Esophagus squamous epithelium (tissue), 5 donors: ENCODE results near the gene TMEM9. TPM values are rescaled to one million over a fixed set of nuclear protein-coding genes. Genes with fewer than 3 reads are reported as not detected.

Experiments
- DNase-seq: peaks from one replicate; lab custom pipeline; 2025; lab: John Stamatoyannopoulos, UW
- H3K27ac ChIP-seq, 4 donors: fragments of 200-600 bp; sonication (generic); one replicate each; pipeline ENCODE4 v1.5.1; 2016 to 2019; ENCODE audit warnings: mild to moderate bottlenecking in 1 of 4
- H3K27me3 ChIP-seq, 4 donors: fragments of 200-600 bp; sonication (generic); 1 replicate in 3 of 4; 2 replicates in 1 of 4; pipeline versions ENCODE4 v1.5.1 to v1.6.0; 2017 to 2021; ENCODE audit warnings: antibody characterized with exemption in 1 of 4
- H3K36me3 ChIP-seq, 3 donors: fragments of 200-600 bp; sonication (generic); one replicate each; pipeline ENCODE4 v1.5.1; 2016 to 2019
- H3K4me1 ChIP-seq, 3 donors: fragments of 200-600 bp; sonication (generic); one replicate each; pipeline ENCODE4 v1.5.1; 2017 to 2019
- H3K4me3 ChIP-seq, 4 donors: fragments of 200-600 bp; sonication (generic); 1 replicate in 3 of 4; 2 replicates in 1 of 4; pipeline ENCODE4 v1.5.1; 2016 to 2019; ENCODE audit warnings: mild to moderate bottlenecking in 2 of 4, moderate library complexity in 1 of 4
- H3K9me3 ChIP-seq, 3 donors: fragments of 200-600 bp; sonication (generic); one replicate each; pipeline ENCODE4 v1.5.1; 2016 to 2019
- CTCF ChIP-seq, 6 experiments: fragments of 450-650 bp in 4 of 6; fragments of 200-600 bp in 2 of 6; sonication (generic) in 2 of 6; IDR thresholded peaks; one replicate each; pipeline ENCODE4 v1.5.1; 2016 to 2019; ENCODE audit warnings: antibody characterized with exemption in 6 of 6, mild to moderate bottlenecking in 4 of 6, moderate library complexity in 4 of 6
- POLR2A ChIP-seq, 4 donors: fragments of 450-650 bp; IDR thresholded peaks; one replicate each; pipeline ENCODE4 v1.6.1; 2017; ENCODE audit warnings: antibody characterized with exemption in 4 of 4, mild to moderate bottlenecking in 4 of 4, moderate library complexity in 3 of 4
- WGBS, 2 donors: methylation state at CpG; one replicate each; pipeline ENCODE4 v1.1.5; 2018; 5-methylcytosine and 5-hydroxymethylcytosine counted together
- intact Hi-C: fragments of 100-400 bp; cut with DNase I; formaldehyde crosslinking; loops from one replicate; pipeline ENCODE4 v1.15.0; 2022
- total RNA-seq, 4 donors: library from RNA; depleted of rRNA; stranded (reverse); fragments of >200 nt; gene quantifications; one replicate each; pipeline ENCODE4 v1.1.0, GENCODE V29; 2016
- donor health status: DM: yes; HTN: yes; CAD: no.

The TMEM9 gene
- total RNA-seq, 4 donors from 2014 or later = 17.7 to 62.3 (median 30.3) TPM

- Histone ChIP-seq H3K27ac (peak overlapping the region; percentile 49 to 81 (median 62)), H3K4me1 (peaks cover 18 to 66% (median 25%) of the 10 kb centered on the region in 3 donors), H3K4me3 (no peak overlapping the region), H3K9me3 (no peaks in the 10 kb centered on the region), H3K36me3 (peaks cover 4 to 66% (median 23%) of the 10 kb centered on the region in 3 donors), H3K27me3 (peaks cover 0 to 3% (median 0%) of the 10 kb centered on the region in 4 donors)
- no peak for DNase-seq
- 34 to 47% methylated on average over 4 to 5 of the region's 6 CpGs for WGBS, 2 donors
- intact Hi-C loops = no loop called here
- no peak for TF ChIP-seq CTCF (IDR thresholded peaks at IDR 0.05)
- TF ChIP-seq POLR2A (IDR thresholded peaks at IDR 0.05) = no peak
Observed at GRCh38 chr1:201137579-201138310, 16.5 kb downstream of the TMEM9 start.

- Histone ChIP-seq H3K9me3 (no peaks in the 10 kb centered on the region), H3K27me3 (no peaks in the 10 kb centered on the region), H3K4me1 (peaks cover 18 to 59% (median 25%) of the 10 kb centered on the region in 3 donors), H3K27ac (peak overlapping the region in 2 of 4 donors; percentile 66 to 81), H3K4me3 (no peak overlapping the region), H3K36me3 (peaks cover 4 to 61% (median 21%) of the 10 kb centered on the region in 3 donors)
- TF ChIP-seq CTCF (IDR thresholded peaks at IDR 0.05) (no peak), POLR2A (IDR thresholded peaks at IDR 0.05) (no peak)
- 100% methylated on average over 1 of the region's 7 CpGs; no CpG with 5 or more reads in 1 of the 2 donors for WGBS, 2 donors
- DNase-seq = no peak
- intact Hi-C loops = no loop called here
Observed at GRCh38 chr1:201137024-201137392, 17.3 kb downstream of the TMEM9 start.

DNA sequence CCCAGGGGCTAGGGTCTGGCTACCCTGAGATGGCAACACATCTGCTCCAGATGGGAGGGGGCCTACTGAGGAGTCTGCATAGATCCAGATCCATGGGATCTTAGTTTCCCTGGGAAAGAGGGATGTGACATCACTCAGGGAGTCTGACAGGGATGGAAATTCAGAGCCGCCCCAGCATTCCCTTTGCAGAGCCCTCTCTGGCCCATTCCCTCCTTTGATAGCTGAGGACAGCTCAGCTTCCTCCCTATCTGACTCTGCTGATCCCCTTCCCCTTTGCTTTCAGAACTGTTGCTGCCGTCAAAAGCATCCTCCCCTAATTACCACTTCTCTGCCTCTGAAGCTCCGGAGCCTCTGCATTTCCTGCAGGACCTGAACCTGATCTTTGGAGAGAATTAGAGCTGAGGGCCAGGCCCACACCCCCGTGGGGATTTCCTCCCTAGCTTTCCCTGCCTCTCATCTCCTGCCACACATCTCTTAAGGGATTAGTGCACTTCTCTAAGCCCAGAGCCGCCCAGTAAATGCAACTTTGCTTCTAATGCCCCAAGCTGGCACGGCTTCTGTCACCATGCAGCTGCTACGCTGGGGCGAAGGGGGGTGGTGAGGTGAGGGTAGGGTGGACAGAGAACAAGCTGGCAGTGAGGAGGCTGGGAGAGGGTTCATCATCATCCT, 17.8 kb downstream of the TMEM9 start:
- no peaks in the 10 kb centered on the region for H3K9me3 ChIP-seq
- H3K27me3 ChIP-seq = no peaks in the 10 kb centered on the region
- intact Hi-C loops = no loop called here
- H3K4me3 ChIP-seq = no peak overlapping the region
- peak overlapping the region in 2 of 4 donors; percentile 66 to 81 for H3K27ac ChIP-seq
- DNase-seq = no peak
- TF ChIP-seq POLR2A (IDR thresholded peaks at IDR 0.05) = no peak
- no peak for TF ChIP-seq CTCF (IDR thresholded peaks at IDR 0.05)
- peaks cover 18 to 54% (median 25%) of the 10 kb centered on the region in 3 donors for H3K4me1 ChIP-seq
- H3K36me3 ChIP-seq = peaks cover 4 to 56% (median 16%) of the 10 kb centered on the region in 3 donors
- WGBS, 2 donors = 54 to 65% methylated on average over 3 to 4 of the region's 8 CpGs

GRCh38 chr1:201134405-201134804, 19.9 kb downstream of the TMEM9 start:
- H3K27ac ChIP-seq = no peak overlapping the region
- intact Hi-C loops = no loop called here

More at GRCh38 chr1:201134405-201134804, 19.9 kb downstream of the TMEM9 start:
- no peaks in the 10 kb centered on the region for H3K27me3 ChIP-seq
- peaks cover 4 to 37% (median 11%) of the 10 kb centered on the region in 3 donors for H3K36me3 ChIP-seq
- H3K9me3 ChIP-seq = no peaks in the 10 kb centered on the region
- no peak overlapping the region for H3K4me3 ChIP-seq
- H3K4me1 ChIP-seq = peaks cover 13 to 33% (median 25%) of the 10 kb centered on the region in 3 donors
- WGBS, 2 donors = 82 to 87% methylated on average over 4 to 6 of the region's 6 CpGs
- TF ChIP-seq POLR2A (IDR thresholded peaks at IDR 0.05) = no peak
- TF ChIP-seq CTCF (IDR thresholded peaks at IDR 0.05) = no peak
- no peak for DNase-seq
